CD8-positive, alpha-beta memory T cell (primary cell): Measurements from ENCODE around the gene FLG. TPM values are rescaled to one million over a fixed set of nuclear protein-coding genes. Genes with fewer than 3 reads are reported as not detected.
"Not testable (repeated sequence)": the region's sequence is repeated elsewhere in the genome, so short reads cannot be mapped to it uniquely, and the experiment has no call there.

ENCODE experiments used
- CTCF ChIA-PET: fragments of 350-600 bp; sonication (Branson Sonifier 250); formaldehyde crosslinking; loops from one replicate; lab custom pipeline; 2021; ENCODE audit warnings: antibody characterized with exemption; lab: Charles Lee
- POLR2A ChIA-PET: fragments of 350-600 bp; sonication (Branson Sonifier 250); formaldehyde crosslinking; loops from one replicate; lab custom pipeline; 2021; ENCODE audit warnings: antibody characterized with exemption; lab: Charles Lee
- DNase-seq, 5 donors: peaks; one replicate each; pipeline versions ENCODE4 v3.0.0 to v3.0.0-alpha.2; 2020 to 2022; ENCODE audit warnings: mixed read lengths in 1 of 5
- H3K27ac ChIP-seq: one replicate; pipeline ENCODE4 v1.7.0; 2013; ENCODE audit warnings: low read depth, mild to moderate bottlenecking, low read length, moderate library complexity
- H3K27me3 ChIP-seq: 2 replicates; pipeline ENCODE4 v1.7.0; 2013; ENCODE audit warnings: low read length, mild to moderate bottlenecking; ENCODE audit not compliant: insufficient read depth, poor library complexity, severe bottlenecking
- H3K36me3 ChIP-seq: 2 replicates; pipeline ENCODE4 v1.7.0; 2013; ENCODE audit warnings: mild to moderate bottlenecking, low read length, moderate library complexity; ENCODE audit not compliant: insufficient read depth
- H3K4me1 ChIP-seq: 2 replicates; pipeline ENCODE4 v1.7.0; 2013; ENCODE audit warnings: mild to moderate bottlenecking, low read length, moderate library complexity; ENCODE audit not compliant: insufficient read depth
- H3K4me3 ChIP-seq: 2 replicates; pipeline ENCODE4 v1.7.0; 2013; ENCODE audit warnings: mild to moderate bottlenecking, low read length
- H3K9me3 ChIP-seq: 2 replicates; pipeline ENCODE4 v1.7.0; 2013; ENCODE audit warnings: mild to moderate bottlenecking, low read length
- H3K27ac Mint-ChIP-seq, 8 donors: one replicate each; pipeline ENCODE4 v1.8.0; 2020 to 2021; ENCODE audit warnings: mixed read lengths in 8 of 8, mild to moderate bottlenecking in 6 of 8, inconsistent platforms in 3 of 8, moderate library complexity in 3 of 8
- H3K27me3 Mint-ChIP-seq, 2 donors: one replicate each; pipeline ENCODE4 v1.8.0; 2020 to 2021; ENCODE audit warnings: mixed read lengths in 2 of 2, mild to moderate bottlenecking in 1 of 2, moderate library complexity in 1 of 2
- H3K36me3 Mint-ChIP-seq, 3 donors: one replicate each; pipeline ENCODE4 v1.8.0; 2020 to 2021; ENCODE audit warnings: mixed read lengths in 3 of 3, inconsistent platforms in 1 of 3, mild to moderate bottlenecking in 1 of 3
- H3K4me1 Mint-ChIP-seq, 3 donors: one replicate each; pipeline ENCODE4 v1.8.0; 2020 to 2021; ENCODE audit warnings: mixed read lengths in 3 of 3, inconsistent platforms in 1 of 3, mild to moderate bottlenecking in 1 of 3
- H3K4me3 Mint-ChIP-seq, 7 donors: one replicate each; pipeline ENCODE4 v1.8.0; 2020 to 2021; ENCODE audit warnings: mixed read lengths in 7 of 7, mild to moderate bottlenecking in 6 of 7, moderate library complexity in 4 of 7, inconsistent platforms in 2 of 7
- H3K9me3 Mint-ChIP-seq, 5 donors: one replicate each; pipeline ENCODE4 v1.8.0; 2020 to 2022; ENCODE audit warnings: mixed read lengths in 5 of 5, mild to moderate bottlenecking in 3 of 5, moderate library complexity in 2 of 5, inconsistent platforms in 1 of 5
- polyA plus RNA-seq: library from polyadenylated mRNA; unstranded; fragments of 300-500 nt; fragmentation: Illumina TruSeq; gene quantifications from one replicate; pipeline ENCODE4 v1.2.3, GENCODE V29; 2021
- total RNA-seq, 2 experiments: library from RNA; stranded (reverse); gene quantifications; one replicate each; pipeline ENCODE4 v1.2.3, GENCODE V29; 2021

The FLG gene
- total and polyA plus RNA-seq, 3 experiments from 2014 or later = not detected

- Histone ChIP-seq H3K27me3 (no peaks in the 10 kb centered on the region), H3K4me3 (no peak overlapping the region), H3K9me3 (no peaks in the 10 kb centered on the region), H3K27ac (no peak overlapping the region), H3K36me3 (no peaks in the 10 kb centered on the region), H3K4me1 (no peaks in the 10 kb centered on the region)
- Mint-ChIP-seq H3K4me3 (no peak overlapping the region), H3K9me3 (peaks cover 0 to 4% (median 0%) of the 10 kb centered on the region in 5 donors), H3K27me3 (peaks cover 9 to 11% of the 10 kb centered on the region in 2 donors), H3K4me1 (no peaks in the 10 kb centered on the region), H3K27ac (no peak overlapping the region), H3K36me3 (peaks cover 0 to 4% (median 3%) of the 10 kb centered on the region in 3 donors)
- POLR2A ChIA-PET = no interaction called here
- CTCF ChIA-PET = no interaction called here
- DNase-seq = no peak
Measured at GRCh38 chr1:152309955-152310354, 15.1 kb downstream of the FLG start.

GRCh38 chr1:152309320-152309901, 15.6 kb downstream of the FLG start:
- H3K4me1 Mint-ChIP-seq, POLR2A ChIA-PET, H3K9me3 ChIP-seq, H3K4me1 ChIP-seq, H3K4me3 Mint-ChIP-seq, H3K4me3 ChIP-seq, H3K36me3 ChIP-seq, CTCF ChIA-PET, H3K9me3 Mint-ChIP-seq, H3K27ac Mint-ChIP-seq, H3K27me3 Mint-ChIP-seq, H3K27me3 ChIP-seq, H3K36me3 Mint-ChIP-seq, H3K27ac ChIP-seq: not testable (repeated sequence)
- peak in 1 of 5 donors; percentile 19 for DNase-seq

- H3K4me1 ChIP-seq, H3K9me3 ChIP-seq, H3K9me3 Mint-ChIP-seq, H3K27me3 Mint-ChIP-seq, H3K4me1 Mint-ChIP-seq, DNase-seq, H3K27ac Mint-ChIP-seq, H3K27me3 ChIP-seq, CTCF ChIA-PET, POLR2A ChIA-PET, H3K4me3 ChIP-seq, H3K36me3 ChIP-seq, H3K4me3 Mint-ChIP-seq, H3K36me3 Mint-ChIP-seq, H3K27ac ChIP-seq: not testable (repeated sequence)
Measured at GRCh38 chr1:152308758-152309157, 16.3 kb downstream of the FLG start.

- H3K4me1 ChIP-seq, CTCF ChIA-PET, H3K9me3 ChIP-seq, H3K9me3 Mint-ChIP-seq, H3K27ac Mint-ChIP-seq, H3K27me3 Mint-ChIP-seq, H3K4me1 Mint-ChIP-seq, H3K4me3 ChIP-seq, H3K36me3 ChIP-seq, H3K27ac ChIP-seq, POLR2A ChIA-PET, H3K27me3 ChIP-seq, DNase-seq, H3K36me3 Mint-ChIP-seq, H3K4me3 Mint-ChIP-seq: not testable (repeated sequence)
Measured at GRCh38 chr1:152307970-152308369, 17.1 kb downstream of the FLG start.

GRCh38 chr1:152306123-152306522, 18.9 kb downstream of the FLG start:
- H3K36me3 ChIP-seq, H3K27me3 Mint-ChIP-seq, H3K4me3 ChIP-seq, H3K4me1 Mint-ChIP-seq, H3K27ac Mint-ChIP-seq, POLR2A ChIA-PET, H3K36me3 Mint-ChIP-seq, H3K9me3 ChIP-seq, H3K4me1 ChIP-seq, H3K9me3 Mint-ChIP-seq, CTCF ChIA-PET, DNase-seq, H3K4me3 Mint-ChIP-seq, H3K27ac ChIP-seq, H3K27me3 ChIP-seq: not testable (repeated sequence)

GRCh38 chr1:152304773-152305172, 20.3 kb downstream of the FLG start:
- H3K27ac Mint-ChIP-seq, H3K9me3 Mint-ChIP-seq, H3K27ac ChIP-seq, H3K27me3 ChIP-seq, H3K4me1 ChIP-seq, POLR2A ChIA-PET, H3K9me3 ChIP-seq, H3K27me3 Mint-ChIP-seq, CTCF ChIA-PET, DNase-seq, H3K4me1 Mint-ChIP-seq, H3K4me3 Mint-ChIP-seq, H3K36me3 Mint-ChIP-seq, H3K36me3 ChIP-seq, H3K4me3 ChIP-seq: not testable (repeated sequence)

GRCh38 chr1:152303139-152303872, 21.7 kb downstream of the FLG start:
- H3K27ac ChIP-seq, H3K27me3 Mint-ChIP-seq, H3K27ac Mint-ChIP-seq, H3K9me3 Mint-ChIP-seq, H3K27me3 ChIP-seq, H3K4me3 Mint-ChIP-seq, H3K4me3 ChIP-seq, H3K9me3 ChIP-seq, CTCF ChIA-PET, POLR2A ChIA-PET, H3K36me3 ChIP-seq, H3K36me3 Mint-ChIP-seq, H3K4me1 Mint-ChIP-seq, DNase-seq, H3K4me1 ChIP-seq: not testable (repeated sequence)

GRCh38 chr1:152256394-152256793, 68.6 kb downstream of the FLG start:
- peaks cover 1 to 11% (median 5%) of the 10 kb centered on the region in 5 donors for H3K9me3 Mint-ChIP-seq
- H3K4me1 Mint-ChIP-seq, H3K9me3 ChIP-seq, POLR2A ChIA-PET, H3K36me3 Mint-ChIP-seq, H3K27ac Mint-ChIP-seq, H3K27me3 Mint-ChIP-seq, CTCF ChIA-PET, H3K27ac ChIP-seq, DNase-seq, H3K4me3 ChIP-seq, H3K4me1 ChIP-seq, H3K4me3 Mint-ChIP-seq, H3K36me3 ChIP-seq, H3K27me3 ChIP-seq: not testable (repeated sequence)
